DND-41 (cell line): ENCODE measurements around the gene ANKRD13B.

Experiments used
- EZH2 ChIP-seq: IDR thresholded peaks from 3 replicates; pipeline ENCODE4 v1.6.1; 2012; ENCODE audit warnings: borderline replicate concordance, low read depth, mild to moderate bottlenecking, moderate library complexity, low read length, inconsistent platforms; ENCODE audit not compliant: severe bottlenecking
- TF ChIP-seq, protein P1 (sequence below): IDR thresholded peaks from 2 replicates; pipeline ENCODE4 v1.5.1; 2012; ENCODE audit warnings: borderline replicate concordance, low read length, moderate library complexity, mild to moderate bottlenecking; ENCODE audit not compliant: poor library complexity, severe bottlenecking; ENCODE audit errors: extremely low read depth

GRCh38 chr17:29561554-29562517, 31.1 kb upstream of the ANKRD13B start:
- TF ChIP-seq, protein P1, sequence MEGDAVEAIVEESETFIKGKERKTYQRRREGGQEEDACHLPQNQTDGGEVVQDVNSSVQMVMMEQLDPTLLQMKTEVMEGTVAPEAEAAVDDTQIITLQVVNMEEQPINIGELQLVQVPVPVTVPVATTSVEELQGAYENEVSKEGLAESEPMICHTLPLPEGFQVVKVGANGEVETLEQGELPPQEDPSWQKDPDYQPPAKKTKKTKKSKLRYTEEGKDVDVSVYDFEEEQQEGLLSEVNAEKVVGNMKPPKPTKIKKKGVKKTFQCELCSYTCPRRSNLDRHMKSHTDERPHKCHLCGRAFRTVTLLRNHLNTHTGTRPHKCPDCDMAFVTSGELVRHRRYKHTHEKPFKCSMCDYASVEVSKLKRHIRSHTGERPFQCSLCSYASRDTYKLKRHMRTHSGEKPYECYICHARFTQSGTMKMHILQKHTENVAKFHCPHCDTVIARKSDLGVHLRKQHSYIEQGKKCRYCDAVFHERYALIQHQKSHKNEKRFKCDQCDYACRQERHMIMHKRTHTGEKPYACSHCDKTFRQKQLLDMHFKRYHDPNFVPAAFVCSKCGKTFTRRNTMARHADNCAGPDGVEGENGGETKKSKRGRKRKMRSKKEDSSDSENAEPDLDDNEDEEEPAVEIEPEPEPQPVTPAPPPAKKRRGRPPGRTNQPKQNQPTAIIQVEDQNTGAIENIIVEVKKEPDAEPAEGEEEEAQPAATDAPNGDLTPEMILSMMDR, result no peak
- no peak for TF ChIP-seq EZH2
